Transverse colon (tissue), 4 donors: Measurements from ENCODE around the gene SELENBP1. TPM values are rescaled to one million over a fixed set of nuclear protein-coding genes. Genes with fewer than 3 reads are reported as not detected.

Source experiments
- DNase-seq: peaks from one replicate; pipeline ENCODE4 v3.0.0-alpha.2; 2019
- H3K27ac ChIP-seq, 4 donors: fragments of 200-600 bp; sonication (generic); 2 replicates each; pipeline ENCODE4 v1.5.1; 2016 to 2018; ENCODE audit warnings: inconsistent platforms in 4 of 4
- H3K27me3 ChIP-seq: fragments of 200-600 bp; sonication (generic); 2 replicates; pipeline ENCODE4 v1.5.1; 2017; ENCODE audit warnings: inconsistent platforms
- H3K36me3 ChIP-seq, 4 donors: fragments of 200-600 bp; sonication (generic); 2 replicates each; pipeline ENCODE4 v1.5.1; 2017 to 2019; ENCODE audit warnings: inconsistent platforms in 4 of 4
- H3K4me1 ChIP-seq, 4 donors: fragments of 200-600 bp; sonication (generic); 2 replicates each; pipeline ENCODE4 v1.5.1; 2017 to 2020; ENCODE audit warnings: inconsistent platforms in 4 of 4
- H3K4me3 ChIP-seq, 4 donors: fragments of 200-600 bp; sonication (generic); 1 replicate in 1 of 4; 2 replicates in 3 of 4; pipeline versions ENCODE4 v1.5.1 to v1.6.1; 2017 to 2019; ENCODE audit warnings: inconsistent platforms in 4 of 4
- H3K9me3 ChIP-seq, 2 donors: fragments of 200-600 bp; sonication (generic); 2 replicates each; pipeline ENCODE4 v1.5.1; 2017 to 2019; ENCODE audit warnings: inconsistent platforms in 2 of 2
- CTCF ChIP-seq, 5 experiments: fragments of 200-600 bp in 3 of 5; fragments of 450-650 bp in 2 of 5; sonication (generic) in 3 of 5; IDR thresholded peaks; 1 replicate in 2 of 5; 2 replicates in 3 of 5; pipeline ENCODE4 v1.5.1; 2016 to 2017; ENCODE audit warnings: antibody characterized with exemption in 5 of 5, inconsistent platforms in 3 of 5, mild to moderate bottlenecking in 2 of 5, moderate library complexity in 1 of 5
- EP300 ChIP-seq: sonication (generic); formaldehyde crosslinking; IDR thresholded peaks from one replicate; pipeline ENCODE4 v1.6.1; 2017; ENCODE audit warnings: antibody characterized with exemption, low read depth
- POLR2A ChIP-seq: fragments of 450-650 bp; IDR thresholded peaks from one replicate; pipeline ENCODE4 v1.6.1; 2016; ENCODE audit warnings: antibody characterized with exemption, mild to moderate bottlenecking, moderate library complexity
- POLR2AphosphoS5 ChIP-seq, 3 donors: sonication (generic); formaldehyde crosslinking; IDR thresholded peaks; one replicate each; pipeline ENCODE4 v1.6.1; 2016; ENCODE audit warnings: antibody characterized with exemption in 3 of 3
- WGBS, 2 donors: methylation state at CpG; one replicate each; pipeline ENCODE4 v1.1.5; 2018; ENCODE audit warnings: low coverage in 1 of 2; 5-methylcytosine and 5-hydroxymethylcytosine counted together
- in situ Hi-C, 4 donors: fragments of 200-750 bp; cut with MboI; loops; one replicate each; pipeline versions ENCODE4 v1.15.0 to v1.15.1; 2017; ENCODE audit warnings: low sequenced_read_pairs in 3 of 4, low pct_ligation_motif_present in 1 of 4, low pct_unique_long_range_greater_than_20kb in 1 of 4
- intact Hi-C: fragments of 100-400 bp; cut with DNase I; formaldehyde crosslinking; loops from one replicate; pipeline ENCODE4 v1.15.1; 2023; ENCODE audit warnings: low total_unique reads
- total RNA-seq, 4 donors: library from RNA; depleted of rRNA; stranded (reverse); fragments of >200 nt; gene quantifications; one replicate each; pipeline ENCODE4 v1.1.0, GENCODE V29; 2016

SELENBP1 gene
- total RNA-seq, 4 donors from 2014 or later, result 1,079 to 3,856 (median 3,214) TPM

- no peaks in the 10 kb centered on the region for H3K9me3 ChIP-seq
- TF ChIP-seq POLR2AphosphoS5 (IDR thresholded peaks at IDR 0.05) (peak in 1 of 3 donors; percentile 39), POLR2A (no peak), EP300 (no peak), CTCF (IDR thresholded peaks at IDR 0.05) (peak in 3 of 5 experiments; percentile 19 to 55 (median 43))
- H3K4me1 ChIP-seq, result peaks cover 13 to 65% (median 47%) of the 10 kb centered on the region in 4 donors
- WGBS, 2 donors, result 48% methylated on average over 15 of the region's 15 CpGs; no CpG with 5 or more reads in 1 of the 2 donors
- peak overlapping the region in 3 of 4 donors; percentile 36 to 63 (median 46) for H3K4me3 ChIP-seq
- H3K36me3 ChIP-seq, result peaks cover 0 to 33% (median 16%) of the 10 kb centered on the region in 4 donors
- DNase-seq, result peak; percentile 55
- intact Hi-C loops (no loop called here), in situ Hi-C loops (no loop called here)
- peak overlapping the region; percentile 84 to 92 (median 87) for H3K27ac ChIP-seq
- no peaks in the 10 kb centered on the region for H3K27me3 ChIP-seq
These were observed 2.9 kb downstream of the SELENBP1 start for GRCh38 chr1:151369621-151370048.

GRCh38 chr1:151369302-151369610 is 3.2 kb downstream of the SELENBP1 start:
- peaks cover 0 to 35% (median 17%) of the 10 kb centered on the region in 4 donors for H3K36me3 ChIP-seq
- in situ Hi-C loops, result no loop called here
- 56% methylated on average over 7 of the region's 7 CpGs; no CpG with 5 or more reads in 1 of the 2 donors for WGBS, 2 donors
- H3K4me3 ChIP-seq, result peak overlapping the region in 2 of 4 donors; percentile 36 to 63
- H3K4me1 ChIP-seq, result peaks cover 13 to 64% (median 45%) of the 10 kb centered on the region in 4 donors
- no peak for DNase-seq
- H3K9me3 ChIP-seq, result no peaks in the 10 kb centered on the region
- intact Hi-C loops, result no loop called here
- no peak for TF ChIP-seq POLR2AphosphoS5 (IDR thresholded peaks at IDR 0.05)
- TF ChIP-seq EP300, result no peak
- no peak for TF ChIP-seq CTCF (IDR thresholded peaks at IDR 0.05)
- TF ChIP-seq POLR2A, result no peak
- H3K27ac ChIP-seq, result peak overlapping the region; percentile 84 to 92 (median 87)
- H3K27me3 ChIP-seq, result no peaks in the 10 kb centered on the region

- Histone ChIP-seq H3K4me3 (peak overlapping the region in 2 of 4 donors; percentile 36 to 63), H3K27me3 (no peaks in the 10 kb centered on the region), H3K9me3 (no peaks in the 10 kb centered on the region), H3K27ac (peak overlapping the region in 3 of 4 donors; percentile 84 to 92 (median 85)), H3K4me1 (peaks cover 13 to 59% (median 42%) of the 10 kb centered on the region in 4 donors), H3K36me3 (peaks cover 0 to 39% (median 17%) of the 10 kb centered on the region in 4 donors)
- in situ Hi-C loops, result no loop called here
- intact Hi-C loops, result no loop called here
- TF ChIP-seq POLR2A, result peak; percentile 9
- TF ChIP-seq POLR2AphosphoS5 (IDR thresholded peaks at IDR 0.05), result peak in 1 of 3 donors; percentile 48
- no peak for TF ChIP-seq EP300
- WGBS, 2 donors, result 65% methylated on average over 18 of the region's 20 CpGs; no CpG with 5 or more reads in 1 of the 2 donors
- peak; percentile 49 for DNase-seq
These were observed 3.9 kb downstream of the SELENBP1 start for GRCh38 chr1:151368393-151369301.

- H3K4me1 ChIP-seq, result peaks cover 8 to 51% (median 34%) of the 10 kb centered on the region in 4 donors
- H3K4me3 ChIP-seq, result peak overlapping the region in 1 of 4 donors; percentile 15
- no peak for TF ChIP-seq POLR2A
- peak in 1 of 3 donors; percentile 11 for TF ChIP-seq POLR2AphosphoS5 (IDR thresholded peaks at IDR 0.05)
- in situ Hi-C loops, result no loop called here
- H3K9me3 ChIP-seq, result no peaks in the 10 kb centered on the region
- peak overlapping the region in 3 of 4 donors; percentile 3 to 92 (median 84) for H3K27ac ChIP-seq
- H3K27me3 ChIP-seq, result no peaks in the 10 kb centered on the region
- WGBS, 2 donors, result 80% methylated on average over 8 of the region's 8 CpGs; no CpG with 5 or more reads in 1 of the 2 donors
- peaks cover 0 to 39% (median 17%) of the 10 kb centered on the region in 4 donors for H3K36me3 ChIP-seq
- DNase-seq, result no peak
- intact Hi-C loops, result no loop called here
These were observed 4.7 kb downstream of the SELENBP1 start for GRCh38 chr1:151367658-151368392.
